Measurements from ENCODE around the gene ZFR2. TPM values are rescaled to one million over a fixed set of nuclear protein-coding genes. Genes with fewer than 3 reads are reported as not detected.
"Not testable (repeated sequence)": the region's sequence is repeated elsewhere in the genome, so short reads cannot be mapped to it uniquely, and the experiment has no call there.

The ZFR2 gene
- total RNA-seq = not detected
- long read RNA-seq = 0 reads

- ATAC-seq = no peak
- intact Hi-C loops (cut with DNase I) = no loop called here
- DNase-seq (ENCODE audit: missing footprints) = no peak
Measured at GRCh38 chr19:3868770-3869456, at the start of gene ZFR2. ZFR2 (minus strand) TSS chr19:3869038; CDS start chr19:3869017, 21 bp downstream.

- no peak for DNase-seq (ENCODE audit: missing footprints)
- intact Hi-C loops (cut with DNase I) = no loop called here
- ATAC-seq = no peak
Measured at GRCh38 chr19:3916033-3916432, 47.2 kb upstream of the ZFR2 start.

- no peak for DNase-seq (ENCODE audit: missing footprints)
- intact Hi-C loops (cut with DNase I) = no loop called here
- ATAC-seq = no peak
Measured at GRCh38 chr19:3914199-3914598, 45.4 kb upstream of the ZFR2 start.

- DNase-seq (ENCODE audit: missing footprints) (no peak), ATAC-seq (no peak)
- intact Hi-C loops (cut with DNase I) = no loop called here
Measured at GRCh38 chr19:3910105-3910504, 41.3 kb upstream of the ZFR2 start.

GRCh38 chr19:3908266-3909054, 39.6 kb upstream of the ZFR2 start:
- intact Hi-C loops (cut with DNase I) = no loop called here
- no peak for DNase-seq (ENCODE audit: missing footprints)
- no peak for ATAC-seq

- DNase-seq (ENCODE audit: missing footprints) = no peak
- intact Hi-C loops (cut with DNase I) = no loop called here
- no peak for ATAC-seq
Measured at GRCh38 chr19:3907626-3908265, 38.9 kb upstream of the ZFR2 start.

- intact Hi-C loops (cut with DNase I) = no loop called here
- no peak for ATAC-seq
Measured at GRCh38 chr19:3904233-3904632, 35.4 kb upstream of the ZFR2 start.

GRCh38 chr19:3902317-3902973, 33.6 kb upstream of the ZFR2 start:
- DNase-seq (ENCODE audit: missing footprints) = no peak
- intact Hi-C loops (cut with DNase I) = no loop called here
- no peak for ATAC-seq

More at GRCh38 chr19:3904233-3904632, 35.4 kb upstream of the ZFR2 start:
- no peak for DNase-seq (ENCODE audit: missing footprints)

GRCh38 chr19:3899531-3900294, 30.9 kb upstream of the ZFR2 start:
- intact Hi-C loops (cut with DNase I) = no loop called here
- DNase-seq (ENCODE audit: missing footprints) (no peak), ATAC-seq (no peak)

- intact Hi-C loops (cut with DNase I) = no loop called here
- DNase-seq (ENCODE audit: missing footprints) = no peak
- ATAC-seq = no peak
Measured at GRCh38 chr19:3898426-3898825, 29.6 kb upstream of the ZFR2 start.

GRCh38 chr19:3897936-3898335, 29.1 kb upstream of the ZFR2 start:
- intact Hi-C loops (cut with DNase I) = no loop called here
- DNase-seq (ENCODE audit: missing footprints) (no peak), ATAC-seq (no peak)

GRCh38 chr19:3895788-3896187, 26.9 kb upstream of the ZFR2 start:
- intact Hi-C loops (cut with DNase I) = no loop called here
- no peak for ATAC-seq
- no peak for DNase-seq (ENCODE audit: missing footprints)

- not testable (repeated sequence) for DNase-seq (ENCODE audit: missing footprints); ATAC-seq
Measured at GRCh38 chr19:3894959-3895358, 26.1 kb upstream of the ZFR2 start.

GRCh38 chr19:3893509-3894179, 24.8 kb upstream of the ZFR2 start:
- ATAC-seq = peak; percentile 54
- intact Hi-C loops (cut with DNase I) = no loop called here
- DNase-seq (ENCODE audit: missing footprints) = no peak

More at GRCh38 chr19:3894959-3895358, 26.1 kb upstream of the ZFR2 start:
- intact Hi-C loops (cut with DNase I) = not testable (repeated sequence)

- no peak for ATAC-seq
- no peak for DNase-seq (ENCODE audit: missing footprints)
- intact Hi-C loops (cut with DNase I) = no loop called here
Measured at GRCh38 chr19:3890591-3890990, 21.8 kb upstream of the ZFR2 start.

GRCh38 chr19:3882041-3882384, 13.2 kb upstream of the ZFR2 start:
- intact Hi-C loops (cut with DNase I) = no loop called here
- DNase-seq (ENCODE audit: missing footprints) (no peak), ATAC-seq (no peak)

GRCh38 chr19:3881272-3882040, 12.6 kb upstream of the ZFR2 start:
- ATAC-seq (no peak), DNase-seq (ENCODE audit: missing footprints) (no peak)
- intact Hi-C loops (cut with DNase I) = no loop called here

All from Right ventricle myocardium inferior (tissue), 1 donor.